A549 (cell line): ENCODE data around the gene MED13L. TPM values are rescaled to one million over a fixed set of nuclear protein-coding genes. Genes with fewer than 3 reads are reported as not detected.

Experiments
- ATAC-seq, 2 experiments: fragments of 200-7000 bp in 1 of 2; fragments of >200 bp in 1 of 2; cut with Nextera tagmentation in 1 of 2; cut with Tn5 transposase in 1 of 2; 3 replicates each; pipeline versions ENCODE4 v1.8.0 to v1.9.1; 2018 to 2020; ENCODE audit warnings: mild to moderate bottlenecking in 1 of 2, moderate library complexity in 1 of 2
- CTCF ChIA-PET: fragments of 300-600 bp; sonication (Branson Sonifier 250); formaldehyde crosslinking; extraction: SDS; loops from one replicate; lab custom pipeline; 2021; ENCODE audit warnings: antibody characterized with exemption, inconsistent platforms; lab: Yijun Ruan, JAX
- POLR2A ChIA-PET: fragments of 350-600 bp; formaldehyde crosslinking; extraction: SDS; loops from one replicate; lab custom pipeline; 2021; ENCODE audit warnings: antibody characterized with exemption, inconsistent platforms; lab: Yijun Ruan, JAX
- DNase-seq, 2 experiments: peaks; one replicate each; pipeline versions ENCODE4 v3.0.0 to v3.0.0-alpha.2; 2011 to 2016; ENCODE audit warnings: low read depth in 1 of 2, low spot score in 1 of 2
- FAIRE-seq: peaks from 2 replicates; lab custom pipeline; 2011; peaks lifted over from hg19 to GRCh38; lab: Jason Lieb, UNC
- H3K27ac ChIP-seq, 2 experiments: fragments of >200 bp; sonication (Bioruptor Twin); formaldehyde crosslinking; 3 replicates each; pipeline ENCODE4 v1.5.1; 2016 to 2017
- H3K4me1 ChIP-seq: fragments of >200 bp; sonication (Bioruptor Twin); formaldehyde crosslinking; 3 replicates; pipeline ENCODE4 v1.6.1; 2016
- H3K4me2 ChIP-seq: fragments of >200 bp; sonication (Bioruptor Twin); formaldehyde crosslinking; 3 replicates; pipeline ENCODE4 v1.6.1; 2016
- H3K4me3 ChIP-seq: fragments of >200 bp; sonication (Bioruptor Twin); formaldehyde crosslinking; 3 replicates; pipeline ENCODE4 v1.5.1; 2016
- H3K9me3 ChIP-seq: fragments of >200 bp; sonication (Bioruptor Twin); formaldehyde crosslinking; 3 replicates; pipeline ENCODE4 v1.6.1; 2016
- CBX2 ChIP-seq: fragments of 200-600 bp; sonication (generic); IDR thresholded peaks from 2 replicates; pipeline ENCODE4 v1.6.1; 2016; ENCODE audit warnings: low read depth, mild to moderate bottlenecking, borderline replicate concordance
- CBX8 ChIP-seq: fragments of 200-600 bp; sonication (generic); IDR thresholded peaks from 2 replicates; pipeline ENCODE4 v1.6.1; 2016
- CHD2 ChIP-seq: fragments of 150-350 bp; IDR thresholded peaks from 2 replicates; pipeline ENCODE4 v1.6.1; 2014; ENCODE audit warnings: low read length; ENCODE audit not compliant: partially characterized antibody
- CHD4 ChIP-seq: fragments of 200-600 bp; sonication (generic); IDR thresholded peaks from 2 replicates; pipeline ENCODE4 v1.6.1; 2016; ENCODE audit warnings: antibody characterized with exemption, mild to moderate bottlenecking, borderline replicate concordance
- EHF ChIP-seq: fragments of 250-450 bp; sonication (Bioruptor Pico); IDR thresholded peaks from 2 replicates; pipeline ENCODE4 v1.5.0; 2020; ENCODE audit warnings: mild to moderate bottlenecking
- ESRRA ChIP-seq: fragments of 150-350 bp; IDR thresholded peaks from 2 replicates; pipeline ENCODE4 v1.6.1; 2014; ENCODE audit warnings: mild to moderate bottlenecking, low read length, borderline replicate concordance
- FOXS1 ChIP-seq: fragments of 250-450 bp; sonication (Bioruptor Pico); IDR thresholded peaks from 2 replicates; pipeline ENCODE4 v1.5.0; 2020; ENCODE audit warnings: mild to moderate bottlenecking, moderate library complexity
- GATA3 ChIP-seq: IDR thresholded peaks from 2 replicates; pipeline ENCODE4 v1.6.1; 2012; ENCODE audit warnings: borderline replicate concordance
- HDAC2 ChIP-seq: fragments of 200-600 bp; sonication (generic); IDR thresholded peaks from 2 replicates; pipeline ENCODE4 v1.6.1; 2016
- HES2 ChIP-seq: fragments of >200 bp; sonication (Bioruptor Twin); formaldehyde crosslinking; IDR thresholded peaks from 2 replicates; pipeline ENCODE4 v1.6.1; 2016
- HEYL ChIP-seq: fragments of 250-450 bp; sonication (Bioruptor Pico); IDR thresholded peaks from 2 replicates; pipeline ENCODE4 v1.8.0; 2021; ENCODE audit warnings: mild to moderate bottlenecking, moderate library complexity
- HOXB13 ChIP-seq: fragments of 250-450 bp; sonication (Bioruptor Pico); IDR thresholded peaks from 2 replicates; pipeline ENCODE4 v1.5.0; 2020; ENCODE audit warnings: low read depth, mild to moderate bottlenecking, moderate library complexity
- JUN ChIP-seq, 2 experiments: fragments of >200 bp; sonication (Bioruptor Twin); formaldehyde crosslinking; IDR thresholded peaks; 2 replicates in 1 of 2; 3 replicates in 1 of 2; pipeline ENCODE4 v1.6.1; 2016 to 2017
- KDM1A ChIP-seq: fragments of 200-600 bp; sonication (generic); IDR thresholded peaks from 2 replicates; pipeline ENCODE4 v1.6.1; 2016; ENCODE audit warnings: low read depth, mild to moderate bottlenecking
- MAFK ChIP-seq: fragments of 450-650 bp; IDR thresholded peaks from 2 replicates; pipeline ENCODE4 v1.6.1; 2014; ENCODE audit not compliant: partially characterized antibody
- MAZ ChIP-seq: fragments of 150-350 bp; IDR thresholded peaks from 2 replicates; pipeline ENCODE4 v1.6.1; 2014; ENCODE audit warnings: antibody characterized with exemption, low read depth, low read length, borderline replicate concordance
- MYC ChIP-seq: IDR thresholded peaks from 2 replicates; pipeline ENCODE4 v1.6.1; 2012; ENCODE audit warnings: mild to moderate bottlenecking, inconsistent platforms, low read length, improper control_type of control experiment, borderline replicate concordance
- NFE2L2 ChIP-seq: fragments of 150-350 bp; conservative IDR thresholded peaks from 2 replicates; pipeline ENCODE4 v1.6.1; 2014; ENCODE audit warnings: low read length
- PHF8 ChIP-seq: fragments of 200-600 bp; sonication (generic); IDR thresholded peaks from 2 replicates; pipeline ENCODE4 v1.6.1; 2016; ENCODE audit warnings: low read depth, mild to moderate bottlenecking, antibody characterized with exemption, moderate library complexity, borderline replicate concordance
- POLR2A ChIP-seq: IDR thresholded peaks from 2 replicates; pipeline ENCODE4 v1.6.1; 2012; ENCODE audit warnings: mild to moderate bottlenecking, low read length
- POLR2AphosphoS2 ChIP-seq: conservative IDR thresholded peaks from 2 replicates; pipeline ENCODE4 v1.6.1; 2012; ENCODE audit warnings: low read length, improper control_type of control experiment, inconsistent platforms
- RARB ChIP-seq: fragments of 250-450 bp; sonication (Bioruptor Pico); IDR thresholded peaks from 2 replicates; pipeline ENCODE4 v1.8.0; 2021; ENCODE audit warnings: mild to moderate bottlenecking, moderate library complexity
- REST ChIP-seq: fragments of 200-600 bp; sonication (generic); IDR thresholded peaks from 2 replicates; pipeline ENCODE4 v1.6.1; 2016; ENCODE audit warnings: antibody characterized with exemption, mild to moderate bottlenecking, moderate library complexity
- TFCP2L1 ChIP-seq: fragments of 250-450 bp; sonication (Bioruptor Pico); IDR thresholded peaks from 2 replicates; pipeline ENCODE4 v1.5.0; 2021; ENCODE audit warnings: mild to moderate bottlenecking
- TP53 ChIP-seq: fragments of 250-450 bp; sonication (Bioruptor Pico); IDR thresholded peaks from 2 replicates; pipeline ENCODE4 v1.5.0; 2021; ENCODE audit warnings: mild to moderate bottlenecking, moderate library complexity
- USF2 ChIP-seq: fragments of 450-650 bp; IDR thresholded peaks from 2 replicates; pipeline ENCODE4 v1.6.1; 2014; ENCODE audit warnings: antibody characterized with exemption
- WGBS: methylation state at CpG from one replicate; pipeline ENCODE4 v1.1.6; 2017; ENCODE audit errors: missing lambda C conversion rate; 5-methylcytosine and 5-hydroxymethylcytosine counted together
- polyA plus RNA-seq, 4 experiments: library from polyadenylated mRNA; depleted of rRNA in 3 of 4; stranded (reverse); fragments of >200 nt; fragmentation: RNase III in 1 of 4; extraction: RNeasy Plus Mini Kit Qiagen cat#74134 plus additional on column Dnase treatment in 1 of 4; gene quantifications; 2 replicates in 3 of 4; 3 replicates in 1 of 4; pipeline ENCODE4 v1.2.3, GENCODE V29; 2011 to 2017
- TF ChIP-seq, protein P1 (sequence below): fragments of 150-350 bp; IDR thresholded peaks from 2 replicates; pipeline ENCODE4 v1.6.1; 2014; ENCODE audit warnings: low read depth, mild to moderate bottlenecking, low read length

MED13L gene
- polyA plus RNA-seq, 2 of the 4 experiments (the other 2 are of a cell fraction) = 23.2 to 134 TPM

DNA sequence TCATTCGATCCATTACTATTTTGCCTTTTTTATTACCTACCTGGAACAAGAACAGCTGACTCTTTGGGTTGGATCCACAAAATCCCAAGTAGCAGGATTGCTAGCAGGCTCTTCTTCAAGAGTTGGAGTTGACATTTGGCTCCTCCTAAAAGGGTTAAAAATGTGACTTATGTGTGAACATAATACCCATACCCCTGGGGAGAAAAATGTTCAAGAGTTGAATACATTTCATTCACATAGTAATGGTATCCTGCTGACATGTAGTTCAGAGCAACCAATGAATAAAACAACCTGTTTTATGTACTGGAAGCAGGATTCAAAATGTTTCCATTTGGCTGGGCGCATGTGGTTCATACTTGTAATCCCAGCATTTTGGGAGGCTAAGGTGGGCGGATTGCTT is 264.7 kb downstream of the MED13L start:
- WGBS = 92% methylated on average over 3 of the region's 3 CpGs
- TF ChIP-seq FOXS1 (CRISPR knock-in tag) (no peak), PHF8 (no peak), CHD2 (no peak), POLR2A (no peak), POLR2AphosphoS2 (no peak), HEYL (CRISPR knock-in tag) (no peak), HES2 (no peak), TFCP2L1 (CRISPR knock-in tag) (no peak), HOXB13 (CRISPR knock-in tag) (no peak), MAZ (no peak), CBX2 (no peak), TP53 (CRISPR knock-in tag) (no peak), USF2 (no peak), JUN (IDR thresholded peaks at IDR 0.05) (no peak), CBX8 (no peak), ESRRA (no peak), RARB (CRISPR knock-in tag) (no peak), REST (no peak), KDM1A (no peak)
- TF ChIP-seq, protein P1, sequence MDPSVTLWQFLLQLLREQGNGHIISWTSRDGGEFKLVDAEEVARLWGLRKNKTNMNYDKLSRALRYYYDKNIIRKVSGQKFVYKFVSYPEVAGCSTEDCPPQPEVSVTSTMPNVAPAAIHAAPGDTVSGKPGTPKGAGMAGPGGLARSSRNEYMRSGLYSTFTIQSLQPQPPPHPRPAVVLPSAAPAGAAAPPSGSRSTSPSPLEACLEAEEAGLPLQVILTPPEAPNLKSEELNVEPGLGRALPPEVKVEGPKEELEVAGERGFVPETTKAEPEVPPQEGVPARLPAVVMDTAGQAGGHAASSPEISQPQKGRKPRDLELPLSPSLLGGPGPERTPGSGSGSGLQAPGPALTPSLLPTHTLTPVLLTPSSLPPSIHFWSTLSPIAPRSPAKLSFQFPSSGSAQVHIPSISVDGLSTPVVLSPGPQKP = no peak
- Histone ChIP-seq H3K4me2 (no peak overlapping the region), H3K9me3 (no peaks in the 10 kb centered on the region), H3K27ac (no peak overlapping the region), H3K4me1 (peaks cover 11% of the 10 kb centered on the region; the same call in 1 of the 3 replicates), H3K4me3 (no peak overlapping the region)
- FAIRE-seq (no peak), DNase-seq (no peak), ATAC-seq (no peak)
- POLR2A ChIA-PET = no interaction called here
- CTCF ChIA-PET = interaction anchor here (1.4 kb wide), 1 partner anchor 15 kb away, joined by 4 read pairs; no protein-coding TSS in a partner anchor

DNA sequence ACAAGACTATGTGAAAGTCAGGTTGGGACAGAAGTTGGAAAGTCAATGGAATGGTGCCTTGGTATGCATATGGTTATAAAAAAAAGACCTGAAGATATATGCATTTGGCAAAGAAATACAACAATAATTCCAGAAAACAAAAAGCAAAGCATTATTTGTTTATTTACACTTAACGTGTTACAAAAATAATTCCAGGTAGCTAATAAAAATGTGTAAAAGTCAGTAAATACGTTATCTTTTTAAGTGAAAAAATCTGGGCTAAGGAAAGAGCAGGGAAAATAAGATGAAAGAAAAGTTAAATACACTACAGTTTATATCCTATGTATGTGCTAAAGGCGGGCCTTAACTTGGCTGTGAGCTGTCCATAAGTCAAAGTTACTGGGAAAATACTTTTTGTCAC is 266.3 kb downstream of the MED13L start:
- H3K9me3 ChIP-seq = no peaks in the 10 kb centered on the region
- ChIA-PET POLR2A (no interaction called here), CTCF (interaction anchor here (1.0 kb wide), 1 partner anchor 225 kb away, joined by 3 read pairs; no protein-coding TSS in a partner anchor)
- DNase-seq = no peak
- TF ChIP-seq CHD4 = no peak
- TF ChIP-seq HDAC2 = no peak
- TF ChIP-seq GATA3 = no peak
- TF ChIP-seq MAFK = no peak
- no peak for TF ChIP-seq REST
- TF ChIP-seq MYC = no peak
- TF ChIP-seq EHF (CRISPR knock-in tag) = no peak
- no peak for TF ChIP-seq MAZ
- TF ChIP-seq TP53 (CRISPR knock-in tag) = no peak
- no peak for TF ChIP-seq NFE2L2
- TF ChIP-seq ESRRA = no peak
- FAIRE-seq = no peak
- H3K4me3 ChIP-seq = no peak overlapping the region
- H3K4me2 ChIP-seq = no peak overlapping the region
- H3K27ac ChIP-seq = no peak overlapping the region
- WGBS = 93% methylated on average over 3 of the region's 3 CpGs
- peaks cover 7% of the 10 kb centered on the region; the same call in 1 of the 3 replicates for H3K4me1 ChIP-seq
- no peak for ATAC-seq
